ENCODE measurements around the gene KYAT1.

- no peak for TF ChIP-seq POLR2AphosphoS5 (IDR thresholded peaks at IDR 0.05; ENCODE audit: low read depth, low read length)
- TF ChIP-seq, protein P1, sequence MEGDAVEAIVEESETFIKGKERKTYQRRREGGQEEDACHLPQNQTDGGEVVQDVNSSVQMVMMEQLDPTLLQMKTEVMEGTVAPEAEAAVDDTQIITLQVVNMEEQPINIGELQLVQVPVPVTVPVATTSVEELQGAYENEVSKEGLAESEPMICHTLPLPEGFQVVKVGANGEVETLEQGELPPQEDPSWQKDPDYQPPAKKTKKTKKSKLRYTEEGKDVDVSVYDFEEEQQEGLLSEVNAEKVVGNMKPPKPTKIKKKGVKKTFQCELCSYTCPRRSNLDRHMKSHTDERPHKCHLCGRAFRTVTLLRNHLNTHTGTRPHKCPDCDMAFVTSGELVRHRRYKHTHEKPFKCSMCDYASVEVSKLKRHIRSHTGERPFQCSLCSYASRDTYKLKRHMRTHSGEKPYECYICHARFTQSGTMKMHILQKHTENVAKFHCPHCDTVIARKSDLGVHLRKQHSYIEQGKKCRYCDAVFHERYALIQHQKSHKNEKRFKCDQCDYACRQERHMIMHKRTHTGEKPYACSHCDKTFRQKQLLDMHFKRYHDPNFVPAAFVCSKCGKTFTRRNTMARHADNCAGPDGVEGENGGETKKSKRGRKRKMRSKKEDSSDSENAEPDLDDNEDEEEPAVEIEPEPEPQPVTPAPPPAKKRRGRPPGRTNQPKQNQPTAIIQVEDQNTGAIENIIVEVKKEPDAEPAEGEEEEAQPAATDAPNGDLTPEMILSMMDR (IDR thresholded peaks at IDR 0.05) = no peak
- TF ChIP-seq, protein P2, sequence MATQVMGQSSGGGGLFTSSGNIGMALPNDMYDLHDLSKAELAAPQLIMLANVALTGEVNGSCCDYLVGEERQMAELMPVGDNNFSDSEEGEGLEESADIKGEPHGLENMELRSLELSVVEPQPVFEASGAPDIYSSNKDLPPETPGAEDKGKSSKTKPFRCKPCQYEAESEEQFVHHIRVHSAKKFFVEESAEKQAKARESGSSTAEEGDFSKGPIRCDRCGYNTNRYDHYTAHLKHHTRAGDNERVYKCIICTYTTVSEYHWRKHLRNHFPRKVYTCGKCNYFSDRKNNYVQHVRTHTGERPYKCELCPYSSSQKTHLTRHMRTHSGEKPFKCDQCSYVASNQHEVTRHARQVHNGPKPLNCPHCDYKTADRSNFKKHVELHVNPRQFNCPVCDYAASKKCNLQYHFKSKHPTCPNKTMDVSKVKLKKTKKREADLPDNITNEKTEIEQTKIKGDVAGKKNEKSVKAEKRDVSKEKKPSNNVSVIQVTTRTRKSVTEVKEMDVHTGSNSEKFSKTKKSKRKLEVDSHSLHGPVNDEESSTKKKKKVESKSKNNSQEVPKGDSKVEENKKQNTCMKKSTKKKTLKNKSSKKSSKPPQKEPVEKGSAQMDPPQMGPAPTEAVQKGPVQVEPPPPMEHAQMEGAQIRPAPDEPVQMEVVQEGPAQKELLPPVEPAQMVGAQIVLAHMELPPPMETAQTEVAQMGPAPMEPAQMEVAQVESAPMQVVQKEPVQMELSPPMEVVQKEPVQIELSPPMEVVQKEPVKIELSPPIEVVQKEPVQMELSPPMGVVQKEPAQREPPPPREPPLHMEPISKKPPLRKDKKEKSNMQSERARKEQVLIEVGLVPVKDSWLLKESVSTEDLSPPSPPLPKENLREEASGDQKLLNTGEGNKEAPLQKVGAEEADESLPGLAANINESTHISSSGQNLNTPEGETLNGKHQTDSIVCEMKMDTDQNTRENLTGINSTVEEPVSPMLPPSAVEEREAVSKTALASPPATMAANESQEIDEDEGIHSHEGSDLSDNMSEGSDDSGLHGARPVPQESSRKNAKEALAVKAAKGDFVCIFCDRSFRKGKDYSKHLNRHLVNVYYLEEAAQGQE (IDR thresholded peaks at IDR 0.05; ENCODE audit: insufficient read depth in 1 of 2, low read depth in 2 of 2, low read length in 1 of 2) = no peak
These were observed 26.6 kb upstream of the KYAT1 start for GRCh38 chr9:128908372-128908771.
